CD14-positive monocyte (primary cell): ENCODE measurements around the gene PRR5. TPM values are rescaled to one million over a fixed set of nuclear protein-coding genes. Genes with fewer than 3 reads are reported as not detected.

Experiments used
- DNase-seq, 3 donors: peaks; one replicate each; pipeline ENCODE4 v3.0.0-alpha.2; 2011 to 2022
- H2AFZ ChIP-seq: 2 replicates; pipeline ENCODE4 v1.6.0; 2012; ENCODE audit warnings: mild to moderate bottlenecking, low read depth, low read length, inconsistent platforms; ENCODE audit not compliant: insufficient read depth, poor library complexity, severe bottlenecking
- H3K27ac ChIP-seq, 2 donors: 1 replicate in 1 of 2; 2 replicates in 1 of 2; pipeline ENCODE4 v1.5.1; 2012 to 2013; ENCODE audit warnings: low read length in 2 of 2, control low read depth in 1 of 2, inconsistent platforms in 1 of 2, low read depth in 1 of 2, mild to moderate bottlenecking in 1 of 2
- H3K27me3 ChIP-seq, 2 donors: one replicate each; pipeline versions ENCODE4 v1.6.0 to v1.6.1; 2011 to 2013; ENCODE audit warnings: low read length in 2 of 2; ENCODE audit not compliant: control insufficient read depth in 2 of 2, insufficient read depth in 2 of 2
- H3K36me3 ChIP-seq, 2 donors: replicated peaks in 1 of 2; 1 replicate in 1 of 2; 2 replicates in 1 of 2; pipeline versions ENCODE4 v1.5.1 to v1.6.1; 2012 to 2013; ENCODE audit warnings: low read length in 2 of 2, control low read depth in 1 of 2, inconsistent platforms in 1 of 2, mild to moderate bottlenecking in 1 of 2; ENCODE audit not compliant: insufficient read depth in 2 of 2, control insufficient read depth in 1 of 2
- H3K4me1 ChIP-seq, 2 donors: 1 replicate in 1 of 2; 2 replicates in 1 of 2; pipeline versions ENCODE4 v1.5.1 to v1.6.1; 2012 to 2013; ENCODE audit warnings: low read length in 2 of 2, control low read depth in 1 of 2, inconsistent platforms in 1 of 2, mild to moderate bottlenecking in 1 of 2, moderate library complexity in 1 of 2; ENCODE audit not compliant: insufficient read depth in 2 of 2, control insufficient read depth in 1 of 2
- H3K4me2 ChIP-seq: replicated peaks from 2 replicates; pipeline ENCODE3; 2012; ENCODE audit warnings: low read length, moderate library complexity, mild to moderate bottlenecking; ENCODE audit not compliant: poor library complexity, severe bottlenecking; ENCODE audit errors: extremely low read depth
- H3K4me3 ChIP-seq, 3 experiments: fragments of 200-600 bp in 1 of 3; sonication (generic) in 1 of 3; replicated peaks in 1 of 3; 1 replicate in 2 of 3; 2 replicates in 1 of 3; pipeline ENCODE4 v1.5.1; 2011 to 2013; ENCODE audit warnings: low read length in 3 of 3, mild to moderate bottlenecking in 3 of 3, control low read depth in 2 of 3, low read depth in 2 of 3, inconsistent platforms in 1 of 3, moderate library complexity in 1 of 3
- H3K79me2 ChIP-seq: 2 replicates; pipeline ENCODE4 v1.6.0; 2012; ENCODE audit warnings: mild to moderate bottlenecking, control low read depth, inconsistent platforms, low read length, moderate library complexity; ENCODE audit not compliant: insufficient read depth
- H3K9ac ChIP-seq: 2 replicates; pipeline ENCODE4 v1.6.0; 2017; ENCODE audit warnings: low read length, mild to moderate bottlenecking; ENCODE audit not compliant: insufficient read depth, poor library complexity, severe bottlenecking
- H3K9me3 ChIP-seq, 2 donors: replicated peaks in 1 of 2; 1 replicate in 1 of 2; 2 replicates in 1 of 2; pipeline versions ENCODE4 v1.5.1 to v1.6.1; 2012 to 2013; ENCODE audit warnings: low read length in 2 of 2, control low read depth in 1 of 2; ENCODE audit not compliant: control insufficient read depth in 1 of 2, insufficient read depth in 1 of 2
- H4K20me1 ChIP-seq: 2 replicates; pipeline ENCODE4 v1.6.0; 2012; ENCODE audit warnings: mild to moderate bottlenecking, low read length, control low read depth, moderate library complexity; ENCODE audit not compliant: insufficient read depth
- H3K27ac Mint-ChIP-seq, 7 donors: one replicate each; pipeline ENCODE4 v1.8.0; 2020; ENCODE audit warnings: mild to moderate bottlenecking in 7 of 7, mixed read lengths in 7 of 7, moderate library complexity in 6 of 7, inconsistent platforms in 2 of 7
- H3K27me3 Mint-ChIP-seq, 3 donors: one replicate each; pipeline ENCODE4 v1.8.0; 2021 to 2022; ENCODE audit warnings: low read depth in 3 of 3, mild to moderate bottlenecking in 3 of 3, mixed read lengths in 3 of 3, moderate library complexity in 3 of 3, inconsistent platforms in 1 of 3
- H3K36me3 Mint-ChIP-seq, 2 donors: one replicate each; pipeline ENCODE4 v1.8.0; 2020; ENCODE audit warnings: mixed read lengths in 2 of 2, inconsistent platforms in 1 of 2, mild to moderate bottlenecking in 1 of 2
- H3K4me1 Mint-ChIP-seq: one replicate; pipeline ENCODE4 v1.8.0; 2020; ENCODE audit warnings: mild to moderate bottlenecking, mixed read lengths
- H3K4me3 Mint-ChIP-seq, 2 donors: one replicate each; pipeline ENCODE4 v1.8.0; 2020; ENCODE audit warnings: mild to moderate bottlenecking in 2 of 2, mixed read lengths in 2 of 2, moderate library complexity in 1 of 2
- H3K9me3 Mint-ChIP-seq, 7 donors: one replicate each; pipeline ENCODE4 v1.8.0; 2020 to 2022; ENCODE audit warnings: mixed read lengths in 7 of 7, mild to moderate bottlenecking in 6 of 7, moderate library complexity in 6 of 7, inconsistent platforms in 2 of 7
- CTCF ChIP-seq: fragments of 200-600 bp; IDR thresholded peaks from one replicate; pipeline ENCODE4 v1.8.0; 2022; ENCODE audit warnings: antibody characterized with exemption, mild to moderate bottlenecking
- WGBS: methylation state at CpG from one replicate; pipeline ENCODE4 v1.1.5; 2013; ENCODE audit warnings: missing lambda C conversion rate; ENCODE audit not compliant: insufficient coverage; 5-methylcytosine and 5-hydroxymethylcytosine counted together
- intact Hi-C, 2 donors: fragments of 100-400 bp; cut with micrococcal nuclease; formaldehyde crosslinking; loops; one replicate each; pipeline versions ENCODE4 v1.15.0 to v1.15.1; 2023
- polyA plus RNA-seq, 3 donors: library from polyadenylated mRNA; depleted of rRNA in 1 of 3; unstranded in 2 of 3; stranded (reverse) in 1 of 3; fragments of 300-500 nt in 2 of 3; fragments of >200 nt in 1 of 3; fragmentation: Illumina TruSeq in 2 of 3; gene quantifications; 1 replicate in 2 of 3; 2 replicates in 1 of 3; pipeline ENCODE4 v1.2.3, GENCODE V29; 2012 to 2021

PRR5 gene
- polyA plus RNA-seq, 3 donors: 0.66 to 1.5 (median 1.2) TPM

- Mint-ChIP-seq H3K36me3 (no peaks in the 10 kb centered on the region), H3K27ac (no peak overlapping the region), H3K9me3 (peaks cover 0 to 5% (median 0%) of the 10 kb centered on the region in 7 donors), H3K27me3 (peaks cover under 1 to 11% (median 11%) of the 10 kb centered on the region in 3 donors), H3K4me1 (no peaks in the 10 kb centered on the region), H3K4me3 (no peak overlapping the region)
- H3K9me3 ChIP-seq: no peaks in the 10 kb centered on the region
- no peak overlapping the region for H3K27ac ChIP-seq
- H4K20me1 ChIP-seq: no peaks in the 10 kb centered on the region
- 53% methylated on average over 2 of the region's 4 CpGs for WGBS
- H3K4me3 ChIP-seq: no peak overlapping the region
- H3K4me1 ChIP-seq: no peaks in the 10 kb centered on the region
- H3K79me2 ChIP-seq: no peaks in the 10 kb centered on the region
- no peaks in the 10 kb centered on the region for H3K27me3 ChIP-seq
- intact Hi-C loops: no loop called here
- no peaks in the 10 kb centered on the region for H3K36me3 ChIP-seq
- H2AFZ ChIP-seq: no peak overlapping the region
- H3K9ac ChIP-seq: no peak overlapping the region
- no peak for DNase-seq
- H3K4me2 ChIP-seq: no peak overlapping the region
- TF ChIP-seq CTCF: no peak
Observed at GRCh38 chr22:44693145-44693544, 8.9 kb upstream of the PRR5 start.

- peaks cover 0 to 5% (median 0%) of the 10 kb centered on the region in 7 donors for H3K9me3 Mint-ChIP-seq
- no peak overlapping the region for H3K4me3 ChIP-seq
- H3K27me3 Mint-ChIP-seq: peaks cover 4 to 17% (median 13%) of the 10 kb centered on the region in 3 donors
- no peak overlapping the region for H3K27ac Mint-ChIP-seq
- H3K27me3 ChIP-seq: peaks cover 0 to 4% of the 10 kb centered on the region in 2 donors
- intact Hi-C loops: no loop called here
- WGBS: 94% methylated on average over 3 of the region's 9 CpGs
- no peaks in the 10 kb centered on the region for H3K36me3 Mint-ChIP-seq
- no peak overlapping the region for H3K27ac ChIP-seq
- no peaks in the 10 kb centered on the region for H4K20me1 ChIP-seq
- H3K36me3 ChIP-seq: no peaks in the 10 kb centered on the region
- no peak overlapping the region for H3K4me2 ChIP-seq
- no peaks in the 10 kb centered on the region for H3K4me1 Mint-ChIP-seq
- no peak for TF ChIP-seq CTCF
- H3K9ac ChIP-seq: no peak overlapping the region
- DNase-seq: no peak
- no peaks in the 10 kb centered on the region for H3K79me2 ChIP-seq
- H3K9me3 ChIP-seq: no peaks in the 10 kb centered on the region
- H3K4me3 Mint-ChIP-seq: no peak overlapping the region
- H3K4me1 ChIP-seq: no peaks in the 10 kb centered on the region
- H2AFZ ChIP-seq: no peak overlapping the region
Observed at GRCh38 chr22:44693756-44694155, 8.2 kb upstream of the PRR5 start.
